NCI-H1417 (cell line): ENCODE results near the gene PCDH9.

Source experiments
- DNase-seq, 3 experiments: peaks; one replicate each; lab custom pipeline; 2025; lab: John Stamatoyannopoulos, UW

Gene PCDH9

DNA sequence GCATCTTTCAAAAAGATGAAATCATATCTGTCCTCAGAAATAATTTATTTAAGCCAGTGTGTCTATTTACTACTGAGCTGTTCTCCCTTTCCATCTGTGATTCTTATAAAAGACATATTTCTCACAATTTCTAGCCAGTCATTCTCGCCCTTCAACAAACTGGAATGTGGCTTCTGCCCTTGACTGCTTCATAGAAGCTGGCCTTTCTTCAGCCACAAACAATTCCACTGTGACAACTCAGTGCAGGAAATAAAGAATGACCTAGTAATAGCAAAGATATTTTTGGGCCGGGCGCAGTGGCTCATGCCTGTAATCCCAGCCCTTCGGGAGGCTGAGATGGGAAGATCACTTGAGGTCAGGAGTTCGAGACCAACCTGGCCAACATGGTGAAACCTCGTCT is 655.5 kb downstream of the PCDH9 start:
- no peak for DNase-seq

GRCh38 chr13:66567899-66568612 is 662.1 kb downstream of the PCDH9 start:
- DNase-seq = no peak

GRCh38 chr13:66565279-66565678 is 664.9 kb downstream of the PCDH9 start:
- no peak for DNase-seq

DNA sequence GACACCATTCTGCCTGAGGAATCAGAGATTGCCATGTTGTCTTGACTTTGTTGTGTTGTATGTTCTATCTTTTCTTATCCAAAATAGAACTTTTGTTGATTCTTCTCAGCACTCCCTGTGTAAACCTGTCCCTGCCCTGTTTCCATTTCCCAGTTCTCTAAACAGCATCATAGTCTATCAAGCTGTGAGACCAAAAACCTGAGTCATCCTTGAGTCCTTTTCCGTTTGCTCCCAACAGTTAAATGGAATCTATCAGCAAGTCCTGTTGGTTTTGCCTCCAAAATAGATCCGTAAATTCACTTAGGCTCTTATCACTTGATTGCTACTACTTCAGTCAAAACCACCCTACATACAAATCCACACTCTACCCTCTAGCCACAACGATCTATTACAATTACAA is 667.1 kb downstream of the PCDH9 start:
- DNase-seq = no peak

DNA sequence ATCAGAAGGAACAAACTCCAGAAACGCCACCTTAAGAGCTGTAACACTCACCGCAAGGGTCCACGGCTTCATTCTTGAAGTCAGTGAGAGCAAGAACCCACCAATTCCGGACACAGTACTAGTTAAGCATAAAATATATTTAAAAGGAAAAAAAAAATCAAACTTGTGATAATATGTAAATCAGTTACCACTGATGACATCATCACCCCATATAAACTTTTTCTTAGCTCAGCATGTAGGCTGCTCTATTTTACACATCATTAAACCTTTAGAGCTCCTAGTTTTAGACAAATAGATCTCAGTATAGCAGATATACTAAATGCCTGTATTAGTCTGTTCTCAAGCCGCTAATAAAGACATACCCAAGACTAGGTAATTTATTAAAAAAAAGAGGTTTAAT is 668.1 kb downstream of the PCDH9 start:
- no peak for DNase-seq

DNA sequence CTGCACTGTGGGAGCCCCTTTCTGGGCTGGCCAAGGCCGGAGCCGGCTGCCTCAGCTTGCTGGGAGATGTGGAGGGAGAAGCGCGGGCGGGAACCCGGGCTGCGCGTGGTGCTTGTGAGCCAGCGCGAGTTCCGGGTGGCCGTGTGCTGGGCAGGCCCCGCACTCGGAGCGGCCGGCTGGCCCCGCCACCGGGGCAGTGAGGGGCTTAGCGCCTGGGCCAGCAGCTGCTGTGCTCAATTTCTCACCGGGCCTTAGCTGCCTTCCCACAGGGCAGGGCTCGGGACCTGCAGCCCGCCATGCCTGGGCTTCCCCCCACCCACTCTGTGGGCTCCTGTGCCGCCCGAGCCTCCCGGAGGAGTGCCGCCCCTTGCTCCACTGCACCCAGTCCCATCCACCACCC is 669.1 kb downstream of the PCDH9 start:
- no peak for DNase-seq

- DNase-seq = no peak
Measured at GRCh38 chr13:66560189-66560588, 669.9 kb downstream of the PCDH9 start.

DNA sequence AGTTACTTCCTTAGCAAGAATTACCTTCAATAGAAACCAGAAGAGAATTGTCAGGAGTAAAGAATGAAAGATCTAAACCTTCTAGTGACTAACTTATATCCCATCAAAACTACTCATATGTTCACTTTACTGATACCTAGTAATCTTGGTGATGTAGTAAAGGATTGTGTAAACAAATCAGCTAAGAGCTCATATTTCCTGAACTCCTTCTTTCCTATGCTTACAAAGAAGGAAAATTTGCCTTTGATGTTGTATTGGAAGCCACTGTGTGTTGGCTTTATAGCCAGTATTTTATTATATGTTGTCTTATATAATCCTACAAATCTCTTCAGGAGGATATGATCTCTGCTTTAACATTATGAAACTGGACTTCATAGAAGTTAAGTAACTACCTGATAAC is 671.0 kb downstream of the PCDH9 start:
- DNase-seq = no peak

- DNase-seq = no peak
Measured at GRCh38 chr13:66558506-66558905, 671.6 kb downstream of the PCDH9 start.

DNA sequence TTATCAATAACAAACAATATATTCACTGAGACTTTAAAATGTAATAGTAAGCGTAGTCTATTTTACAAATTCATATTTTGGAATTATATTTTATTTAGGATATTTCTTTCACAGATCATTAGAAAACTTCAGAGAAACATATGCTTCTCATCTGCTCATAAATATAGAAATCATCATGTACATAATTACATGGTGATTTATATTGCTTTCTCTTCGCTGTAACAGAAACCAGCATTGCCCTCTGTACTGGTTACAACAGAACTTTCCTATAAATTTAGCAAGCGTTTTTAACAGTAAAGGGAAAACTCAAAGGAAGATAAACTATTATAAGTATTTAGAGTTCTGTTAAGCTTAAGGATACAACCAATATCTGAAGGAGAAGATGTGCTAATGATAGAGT is 672.8 kb downstream of the PCDH9 start:
- DNase-seq = no peak

DNA sequence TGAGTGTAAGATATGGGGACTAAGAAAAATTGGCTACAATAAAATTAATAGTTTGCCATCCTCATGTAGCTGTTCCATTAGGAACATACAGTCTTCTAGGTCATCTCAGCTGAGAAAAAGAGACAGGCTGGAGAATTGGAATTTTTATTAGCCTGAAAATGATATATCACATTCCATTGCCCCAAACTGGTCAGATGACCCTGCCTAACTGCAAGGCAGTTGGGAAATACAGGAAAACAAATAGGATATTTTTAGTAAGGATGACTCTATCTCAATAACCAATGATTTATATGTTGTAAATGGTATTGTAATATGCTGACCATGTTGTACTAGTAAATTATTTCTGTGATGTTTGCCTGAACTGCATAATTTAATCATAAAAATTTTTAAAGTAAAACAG is 673.8 kb downstream of the PCDH9 start:
- no peak for DNase-seq

- DNase-seq = no peak
Measured at GRCh38 chr13:66553391-66553790, 676.7 kb downstream of the PCDH9 start.

DNA sequence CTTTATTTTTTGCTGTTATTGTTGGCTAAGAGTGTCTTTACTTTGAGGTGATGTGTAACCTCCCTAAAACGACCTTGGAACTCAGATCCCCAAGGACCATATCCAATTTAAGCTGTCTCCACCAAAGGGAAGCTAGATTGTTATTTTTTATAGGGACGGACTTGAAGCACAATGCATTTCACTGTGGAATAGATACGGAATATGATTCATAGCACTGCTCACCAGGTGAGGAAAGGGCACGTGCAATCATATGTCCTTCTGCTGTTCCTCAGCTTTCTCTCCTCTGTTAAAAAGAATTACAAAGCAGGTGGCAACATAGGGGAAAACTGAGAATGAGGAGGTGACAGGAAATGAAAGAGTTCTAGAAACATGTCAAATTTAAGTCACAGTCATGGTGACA is 679.0 kb downstream of the PCDH9 start:
- no peak for DNase-seq

- DNase-seq = no peak
Measured at GRCh38 chr13:66547685-66548084, 682.5 kb downstream of the PCDH9 start.

DNA sequence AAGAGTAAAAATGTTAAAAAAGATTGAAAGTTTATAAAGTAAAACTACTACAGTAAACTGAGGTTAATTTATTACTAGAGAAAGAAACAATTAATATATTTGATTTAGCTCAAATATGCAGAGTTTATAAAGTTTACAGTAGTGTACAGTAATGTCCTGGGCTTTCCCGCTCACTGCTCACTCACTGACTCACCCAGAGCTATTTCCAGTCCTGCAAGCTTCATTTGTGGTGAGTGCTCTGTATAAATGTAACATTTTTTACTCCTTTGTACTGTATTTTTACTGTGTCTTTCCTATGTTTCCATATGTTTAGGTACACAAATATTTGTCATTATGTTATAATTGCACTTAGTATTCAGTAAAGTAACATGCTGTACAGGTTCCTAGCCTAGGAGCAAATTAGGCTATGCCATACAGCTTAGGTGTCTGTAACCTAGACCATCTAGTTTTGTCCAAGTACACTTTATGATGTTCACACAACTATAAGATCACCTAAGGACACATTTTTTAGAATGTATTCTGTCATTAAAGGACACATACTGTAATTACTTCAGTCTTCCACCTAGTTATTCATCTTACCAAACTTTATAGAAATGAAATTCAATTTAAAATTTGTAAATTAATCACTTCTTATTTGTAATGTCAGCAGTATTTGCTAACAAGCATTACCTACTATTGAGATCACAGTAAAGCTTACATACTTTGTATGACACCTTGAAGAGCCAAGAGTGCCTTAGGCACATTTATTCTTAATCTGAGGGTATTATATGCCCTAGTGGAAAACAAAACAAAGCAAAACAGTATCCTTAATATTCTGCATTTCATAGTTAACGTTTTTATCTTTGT is 683.4 kb downstream of the PCDH9 start:
- no peak for DNase-seq

- no peak for DNase-seq
Measured at GRCh38 chr13:66543780-66544179, 686.4 kb downstream of the PCDH9 start.

DNA sequence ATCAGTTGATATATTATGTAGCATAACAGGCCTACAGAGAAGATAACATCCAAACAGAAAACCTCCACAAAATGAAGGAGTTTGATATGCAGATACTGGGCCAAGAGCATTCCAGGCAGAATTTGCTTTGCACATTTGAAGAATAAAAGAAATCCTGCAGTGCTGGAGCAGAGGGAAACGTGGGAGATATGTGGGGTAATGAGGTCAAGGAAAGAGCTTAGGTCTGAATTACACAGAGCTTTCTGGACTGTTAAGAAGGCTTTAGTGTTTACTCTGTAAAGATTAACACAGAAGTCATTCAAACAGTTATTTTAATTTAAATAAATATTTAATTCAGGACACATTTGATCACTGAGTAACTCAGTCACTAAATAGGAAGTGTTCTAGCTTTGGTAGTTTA is 692.7 kb downstream of the PCDH9 start:
- no peak for DNase-seq

DNA sequence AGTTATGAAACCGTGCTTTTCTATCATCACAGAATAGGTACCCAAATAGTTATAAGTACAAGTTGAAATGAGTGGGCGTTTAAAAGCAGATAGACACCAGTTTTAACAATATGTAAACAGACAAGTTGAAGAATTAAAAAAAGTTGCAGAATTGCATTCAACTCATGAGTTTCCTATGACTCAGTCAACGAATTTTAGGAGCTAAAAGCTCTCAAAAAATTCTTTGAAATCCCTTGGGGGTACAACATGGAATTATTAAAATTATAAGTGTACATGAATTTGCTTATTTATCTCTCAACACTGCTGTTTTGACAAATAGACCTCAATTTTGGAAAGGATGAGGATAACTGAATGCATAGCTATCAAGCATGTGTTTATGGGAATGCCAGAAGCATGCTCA is 693.4 kb downstream of the PCDH9 start:
- DNase-seq = no peak

- DNase-seq = no peak
Measured at GRCh38 chr13:66534561-66534960, 695.6 kb downstream of the PCDH9 start.

DNA sequence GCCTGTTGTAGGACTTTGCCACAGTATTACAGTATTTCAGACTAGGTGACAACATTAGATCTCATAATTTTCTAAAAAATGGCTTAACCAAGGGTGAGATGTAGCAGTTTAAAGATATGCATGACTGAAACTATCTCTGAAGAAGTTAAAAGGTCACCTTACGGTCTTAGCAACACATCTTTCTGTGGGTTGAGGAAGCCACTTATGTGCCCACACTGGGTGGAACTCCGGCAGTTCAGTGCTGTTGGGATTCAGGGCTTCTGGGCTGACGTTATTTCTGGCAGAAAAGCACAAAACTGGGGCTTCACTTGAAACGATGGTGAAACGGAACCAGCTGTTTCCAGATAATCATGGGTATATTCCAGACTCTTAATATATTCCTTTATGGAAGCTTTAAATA is 697.3 kb downstream of the PCDH9 start:
- no peak for DNase-seq

DNA sequence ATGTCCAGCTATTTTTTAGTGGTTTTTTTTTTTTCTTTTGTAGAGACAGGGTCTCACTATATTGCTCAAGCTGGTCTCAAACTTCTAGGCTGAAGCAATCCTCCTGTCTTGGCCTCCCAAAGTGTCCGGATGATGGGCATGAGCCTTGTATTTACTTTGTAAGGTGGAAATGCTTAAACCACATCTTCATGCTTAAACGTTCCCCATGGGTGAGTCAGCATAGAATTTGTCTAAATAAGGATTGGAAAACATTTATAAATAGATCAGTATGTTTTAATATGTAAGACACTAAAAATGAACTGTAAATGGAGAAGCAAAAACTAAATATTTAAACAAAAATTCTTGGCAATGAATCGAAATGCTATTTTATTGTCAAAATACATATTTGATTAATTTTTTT is 698.0 kb downstream of the PCDH9 start:
- DNase-seq = no peak

- no peak for DNase-seq
Measured at GRCh38 chr13:66530686-66531085, 699.5 kb downstream of the PCDH9 start.

DNA sequence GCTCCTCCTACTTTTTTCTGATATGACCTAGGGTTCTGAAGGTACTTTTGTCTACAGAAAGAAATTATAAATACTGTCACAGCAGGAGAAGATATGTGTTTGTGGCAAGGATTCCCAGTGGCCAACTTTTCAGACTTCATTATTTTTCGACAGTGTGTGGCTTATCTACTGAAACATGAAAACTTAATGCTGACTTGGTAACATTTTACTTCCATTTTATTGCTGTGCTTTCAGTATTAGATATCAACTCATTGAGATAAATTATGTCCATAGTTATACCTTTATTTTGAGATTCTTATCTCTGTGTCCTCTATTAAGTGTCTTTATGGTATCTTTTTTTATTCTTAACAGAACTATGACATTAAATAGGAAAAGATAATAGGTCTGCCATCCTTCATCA is 700.0 kb downstream of the PCDH9 start:
- DNase-seq = no peak
